ENCODE data around the gene AFAP1.

Gene AFAP1

GRCh38 chr4:7898385-7898784, 41.3 kb downstream of the AFAP1 start:
- in situ Hi-C loops (cut with HindIII; ENCODE audit: low sequenced_read_pairs): no loop called here

- in situ Hi-C loops (cut with HindIII; ENCODE audit: low sequenced_read_pairs): no loop called here
These were observed 41.9 kb downstream of the AFAP1 start for GRCh38 chr4:7897811-7898210.

GRCh38 chr4:7894677-7895181, 44.9 kb downstream of the AFAP1 start:
- in situ Hi-C loops (cut with HindIII; ENCODE audit: low sequenced_read_pairs): no loop called here

- in situ Hi-C loops (cut with HindIII; ENCODE audit: low sequenced_read_pairs): no loop called here
These were observed 45.5 kb downstream of the AFAP1 start for GRCh38 chr4:7894098-7894676.

- in situ Hi-C loops (cut with HindIII; ENCODE audit: low sequenced_read_pairs): no loop called here
These were observed 46.1 kb downstream of the AFAP1 start for GRCh38 chr4:7893539-7893938.

- in situ Hi-C loops (cut with HindIII; ENCODE audit: low sequenced_read_pairs): no loop called here
These were observed 47.2 kb downstream of the AFAP1 start for GRCh38 chr4:7892212-7893019.

GRCh38 chr4:7890635-7891393, 48.8 kb downstream of the AFAP1 start:
- in situ Hi-C loops (cut with HindIII; ENCODE audit: low sequenced_read_pairs): no loop called here

- in situ Hi-C loops (cut with HindIII; ENCODE audit: low sequenced_read_pairs): no loop called here
These were observed 52.2 kb downstream of the AFAP1 start for GRCh38 chr4:7887436-7887835.

GRCh38 chr4:7886007-7886973, 53.4 kb downstream of the AFAP1 start:
- in situ Hi-C loops (cut with HindIII; ENCODE audit: low sequenced_read_pairs): no loop called here

- in situ Hi-C loops (cut with HindIII; ENCODE audit: low sequenced_read_pairs): no loop called here
These were observed 54.2 kb downstream of the AFAP1 start for GRCh38 chr4:7885216-7886006.

GRCh38 chr4:7880683-7881082, 59.0 kb downstream of the AFAP1 start:
- in situ Hi-C loops (cut with HindIII; ENCODE audit: low sequenced_read_pairs): no loop called here

- in situ Hi-C loops (cut with HindIII; ENCODE audit: low sequenced_read_pairs): no loop called here
These were observed 60.5 kb downstream of the AFAP1 start for GRCh38 chr4:7879127-7879526.

- in situ Hi-C loops (cut with HindIII; ENCODE audit: low sequenced_read_pairs): no loop called here
These were observed 61.3 kb downstream of the AFAP1 start for GRCh38 chr4:7878323-7878722.

- in situ Hi-C loops (cut with HindIII; ENCODE audit: low sequenced_read_pairs): no loop called here
These were observed 62.5 kb downstream of the AFAP1 start for GRCh38 chr4:7877176-7877575.

- in situ Hi-C loops (cut with HindIII; ENCODE audit: low sequenced_read_pairs): no loop called here
These were observed 63.3 kb downstream of the AFAP1 start for GRCh38 chr4:7876201-7876875.

- in situ Hi-C loops (cut with HindIII; ENCODE audit: low sequenced_read_pairs): loop anchor here (5.0 kb wide), 2 partner anchors 53 to 62 kb away; partner anchors contain the start of gene AFAP1
These were observed 64.8 kb downstream of the AFAP1 start for GRCh38 chr4:7874838-7875237.

- in situ Hi-C loops (cut with HindIII; ENCODE audit: low sequenced_read_pairs): loop anchor here (5.0 kb wide), 2 partner anchors 52 to 63 kb away; partner anchors contain the start of gene AFAP1
These were observed 65.8 kb downstream of the AFAP1 start for GRCh38 chr4:7873881-7874280.

GRCh38 chr4:7872264-7872771, 67.3 kb downstream of the AFAP1 start:
- in situ Hi-C loops (cut with HindIII; ENCODE audit: low sequenced_read_pairs): loop anchor here (5.0 kb wide), 2 partner anchors 50 to 65 kb away; partner anchors contain the start of gene AFAP1

- in situ Hi-C loops (cut with HindIII; ENCODE audit: low sequenced_read_pairs): loop anchor here (5.0 kb wide), 2 partner anchors 49 to 66 kb away; partner anchors contain the start of gene AFAP1
These were observed 68.3 kb downstream of the AFAP1 start for GRCh38 chr4:7871356-7871755.
